Natural killer cell (primary cell): Measurements from ENCODE around the gene FTSJ1. TPM values are rescaled to one million over a fixed set of nuclear protein-coding genes. Genes with fewer than 3 reads are reported as not detected.

Source experiments
- ATAC-seq, 3 donors: fragments of 150-1000 bp in 2 of 3; fragments of 200-7000 bp in 1 of 3; cut with Tn5 transposase; 1 replicate in 1 of 3; 2 replicates in 2 of 3; pipeline ENCODE4 v1.10.0; 2021; ENCODE audit warnings: mild to moderate bottlenecking in 2 of 3, moderate library complexity in 2 of 3
- DNase-seq, 2 donors: peaks; one replicate each; pipeline versions ENCODE4 v3.0.0 to v3.0.0-alpha.2; 2013 to 2021; ENCODE audit warnings: mixed read lengths in 1 of 2
- H3K27ac ChIP-seq: one replicate; pipeline ENCODE4 v1.5.1; 2013; ENCODE audit warnings: mild to moderate bottlenecking, low read length
- H3K27me3 ChIP-seq: one replicate; pipeline ENCODE4 v1.6.1; 2013; ENCODE audit warnings: low read length; ENCODE audit not compliant: control insufficient read depth, insufficient read depth
- H3K36me3 ChIP-seq: one replicate; pipeline ENCODE4 v1.6.1; 2013; ENCODE audit warnings: low read length; ENCODE audit not compliant: control insufficient read depth, insufficient read depth
- H3K4me1 ChIP-seq: one replicate; pipeline ENCODE4 v1.6.1; 2013; ENCODE audit warnings: low read length; ENCODE audit not compliant: control insufficient read depth, insufficient read depth
- H3K4me3 ChIP-seq: one replicate; pipeline ENCODE4 v1.5.1; 2013; ENCODE audit warnings: low read length
- H3K9me3 ChIP-seq: one replicate; pipeline ENCODE4 v1.6.1; 2013; ENCODE audit warnings: low read length; ENCODE audit not compliant: control insufficient read depth, insufficient read depth
- H3K27ac Mint-ChIP-seq, 2 donors: one replicate each; pipeline ENCODE4 v1.8.0; 2022; ENCODE audit warnings: mild to moderate bottlenecking in 2 of 2, mixed read lengths in 2 of 2, moderate library complexity in 1 of 2
- H3K27me3 Mint-ChIP-seq, 2 donors: one replicate each; pipeline ENCODE4 v1.8.0; 2022; ENCODE audit warnings: low read depth in 2 of 2, mixed read lengths in 2 of 2
- H3K36me3 Mint-ChIP-seq: one replicate; pipeline ENCODE4 v1.8.0; 2022; ENCODE audit warnings: mixed read lengths
- H3K4me1 Mint-ChIP-seq, 2 donors: one replicate each; pipeline ENCODE4 v1.8.0; 2022; ENCODE audit warnings: mixed read lengths in 2 of 2
- H3K4me3 Mint-ChIP-seq: one replicate; pipeline ENCODE4 v1.8.0; 2022; ENCODE audit warnings: mild to moderate bottlenecking, moderate library complexity, mixed read lengths
- H3K9me3 Mint-ChIP-seq, 2 donors: one replicate each; pipeline ENCODE4 v1.8.0; 2022; ENCODE audit warnings: mixed read lengths in 2 of 2
- CTCF ChIP-seq: fragments of 200-600 bp; IDR thresholded peaks from one replicate; pipeline ENCODE4 v1.8.0; 2022; ENCODE audit warnings: antibody characterized with exemption
- WGBS: methylation state at CpG from one replicate; pipeline ENCODE4 v1.1.7; 2013; ENCODE audit warnings: missing lambda C conversion rate; ENCODE audit not compliant: insufficient coverage; 5-methylcytosine and 5-hydroxymethylcytosine counted together
- intact Hi-C: fragments of 100-400 bp; cut with micrococcal nuclease; formaldehyde crosslinking; loops from one replicate; pipeline ENCODE4 v1.14.2; 2022
- total RNA-seq, 4 donors: library from RNA; stranded (reverse); fragments of 120-200 nt in 1 of 4; gene quantifications; one replicate each; pipeline versions ENCODE4 v1.2.3 to v1.2.4, GENCODE V29; 2013 to 2022

Gene FTSJ1
- total RNA-seq, 3 donors from 2014 or later (not counting 1 experiment from before 2014, with no cell fraction given): 62.4 to 75.3 (median 67.3) TPM

- peaks cover 7 to 33% of the 10 kb centered on the region in 2 donors for H3K4me1 Mint-ChIP-seq
- no peak overlapping the region for H3K27ac ChIP-seq
- H3K27me3 ChIP-seq: no peaks in the 10 kb centered on the region
- H3K36me3 ChIP-seq: peaks cover 3% of the 10 kb centered on the region
- H3K9me3 Mint-ChIP-seq: no peaks in the 10 kb centered on the region
- ATAC-seq (no peak), DNase-seq (no peak)
- intact Hi-C loops: no loop called here
- WGBS: 94% methylated on average over 4 of the region's 4 CpGs
- H3K4me1 ChIP-seq: peaks cover 11% of the 10 kb centered on the region
- TF ChIP-seq CTCF: no peak
- no peaks in the 10 kb centered on the region for H3K9me3 ChIP-seq
- no peak overlapping the region for H3K4me3 Mint-ChIP-seq
- H3K36me3 Mint-ChIP-seq: no peaks in the 10 kb centered on the region
- no peaks in the 10 kb centered on the region for H3K27me3 Mint-ChIP-seq
- no peak overlapping the region for H3K4me3 ChIP-seq
- no peak overlapping the region for H3K27ac Mint-ChIP-seq
Observed at GRCh38 chrX:48513670-48514069, 37.7 kb downstream of the FTSJ1 start.

GRCh38 chrX:48514126-48514806 lies 38.3 kb downstream of the FTSJ1 start:
- H3K9me3 Mint-ChIP-seq: no peaks in the 10 kb centered on the region
- intact Hi-C loops: no loop called here
- no peaks in the 10 kb centered on the region for H3K27me3 ChIP-seq
- H3K4me3 Mint-ChIP-seq: no peak overlapping the region
- TF ChIP-seq CTCF: no peak
- peaks cover 3% of the 10 kb centered on the region for H3K36me3 ChIP-seq
- no peak overlapping the region for H3K27ac Mint-ChIP-seq
- ATAC-seq: no peak
- H3K27me3 Mint-ChIP-seq: no peaks in the 10 kb centered on the region
- WGBS: 96% methylated on average over 8 of the region's 16 CpGs
- H3K27ac ChIP-seq: no peak overlapping the region
- no peaks in the 10 kb centered on the region for H3K9me3 ChIP-seq
- no peak for DNase-seq
- H3K36me3 Mint-ChIP-seq: no peaks in the 10 kb centered on the region
- peaks cover 7 to 31% of the 10 kb centered on the region in 2 donors for H3K4me1 Mint-ChIP-seq
- H3K4me1 ChIP-seq: peaks cover 8% of the 10 kb centered on the region
- H3K4me3 ChIP-seq: no peak overlapping the region

- Histone ChIP-seq H3K27ac (no peak overlapping the region), H3K4me1 (peaks cover under 1% of the 10 kb centered on the region), H3K27me3 (no peaks in the 10 kb centered on the region), H3K9me3 (no peaks in the 10 kb centered on the region), H3K4me3 (no peak overlapping the region), H3K36me3 (peaks cover 3% of the 10 kb centered on the region)
- ATAC-seq: no peak
- no peak for TF ChIP-seq CTCF
- no peak overlapping the region for H3K4me3 Mint-ChIP-seq
- H3K27ac Mint-ChIP-seq: no peak overlapping the region
- intact Hi-C loops: no loop called here
- DNase-seq: no peak
- H3K9me3 Mint-ChIP-seq: no peaks in the 10 kb centered on the region
- 98% methylated on average over 9 of the region's 9 CpGs for WGBS
- peaks cover 2 to 24% of the 10 kb centered on the region in 2 donors for H3K4me1 Mint-ChIP-seq
- no peaks in the 10 kb centered on the region for H3K36me3 Mint-ChIP-seq
- H3K27me3 Mint-ChIP-seq: no peaks in the 10 kb centered on the region
Observed at GRCh38 chrX:48514868-48515460, 39.0 kb downstream of the FTSJ1 start.
